GM23338 (cell line): ENCODE data around the gene VMP1. TPM values are rescaled to one million over a fixed set of nuclear protein-coding genes. Genes with fewer than 3 reads are reported as not detected.

Source experiments
- CTCF ChIP-seq, 2 experiments: fragments of 200-600 bp in 1 of 2; sonication (generic) in 1 of 2; conservative IDR thresholded peaks; 2 replicates each; pipeline versions ENCODE4 v1.5.1 to v1.6.1; 2016 to 2017; ENCODE audit warnings: antibody characterized with exemption in 2 of 2, low read depth in 2 of 2, mild to moderate bottlenecking in 2 of 2, moderate library complexity in 1 of 2
- ETS1 ChIP-seq: IDR thresholded peaks from 2 replicates; pipeline ENCODE4 v1.6.1; 2016; ENCODE audit warnings: antibody characterized with exemption
- JUNB ChIP-seq: IDR thresholded peaks from one replicate; pipeline ENCODE4 v1.6.1; 2016; ENCODE audit warnings: antibody characterized with exemption; ENCODE audit not compliant: unreplicated experiment
- NANOG ChIP-seq: IDR thresholded peaks from 2 replicates; pipeline ENCODE4 v1.6.1; 2016; ENCODE audit warnings: antibody characterized with exemption, borderline replicate concordance
- POLR2AphosphoS5 ChIP-seq: IDR thresholded peaks from 2 replicates; pipeline ENCODE4 v1.6.1; 2016; ENCODE audit warnings: antibody characterized with exemption, low read depth
- REST ChIP-seq: IDR thresholded peaks from one replicate; pipeline ENCODE4 v1.6.1; 2018; ENCODE audit warnings: antibody characterized with exemption; ENCODE audit not compliant: unreplicated experiment
- ZNF331 ChIP-seq: fragments of 250-450 bp; sonication (Bioruptor Pico); IDR thresholded peaks from 2 replicates; pipeline ENCODE4 v1.5.0; 2020; ENCODE audit warnings: low read depth, mild to moderate bottlenecking, moderate library complexity
- ZNF462 ChIP-seq: fragments of 250-450 bp; sonication (Bioruptor Pico); IDR thresholded peaks from 2 replicates; pipeline ENCODE4 v1.5.0; 2020; ENCODE audit warnings: mild to moderate bottlenecking, moderate library complexity
- polyA plus RNA-seq: library from polyadenylated mRNA; unstranded; fragments of >200 nt; fragmentation: Nextera tagmentation; extraction: Ambion mirVana; gene quantifications from 2 replicates; pipeline ENCODE4 v1.2.1, GENCODE V29; 2016
- total RNA-seq: library from RNA; depleted of rRNA; stranded (reverse); fragments of >200 nt; shearing (Covaris generic); gene quantifications from 2 replicates; pipeline ENCODE4 v1.2.3, GENCODE V29; 2014

VMP1 gene
- total and polyA plus RNA-seq, 2 experiments from 2014 or later: 70.1 to 112 TPM

- TF ChIP-seq ZNF462 (CRISPR knock-in tag) (no peak), REST (no peak), ZNF331 (CRISPR knock-in tag) (no peak), JUNB (no peak), CTCF (conservative IDR thresholded peaks at IDR 0.05; ENCODE audit: low read depth in 2 of 2) (no peak), ETS1 (no peak), POLR2AphosphoS5 (no peak), NANOG (no peak)
Observed at GRCh38 chr17:59757043-59757442, 49.6 kb downstream of the VMP1 start (continued).
